Right ventricle myocardium superior (tissue), 1 donor: Measurements from ENCODE around the gene PGM5. TPM values are rescaled to one million over a fixed set of nuclear protein-coding genes. Genes with fewer than 3 reads are reported as not detected.

Experiments
- ATAC-seq: fragments of 200-7000 bp; cut with Tn5 transposase; one replicate; pipeline ENCODE4 v1.9.1; 2020; ENCODE audit warnings: mild to moderate bottlenecking; ENCODE audit not compliant: poor library complexity
- DNase-seq: peaks from one replicate; pipeline ENCODE4 v3.0.0-alpha.2; 2020
- intact Hi-C: fragments of 100-400 bp; cut with DNase I; formaldehyde crosslinking; loops from one replicate; pipeline ENCODE4 v1.11.2; 2022
- total RNA-seq: library from RNA; stranded (reverse); fragmentation: NEBNext Ultra II Directional; extraction: Animal tissue kit (Norgen Biotek cat#: 25700); gene quantifications from one replicate; pipeline ENCODE4 v1.2.1, GENCODE V29; 2021
- donor health status: DM: no; HTN: yes; CAD: no; lungs with severe emphysema.

PGM5 gene
- total RNA-seq, 1 donor from 2014 or later, result 157 TPM

DNA sequence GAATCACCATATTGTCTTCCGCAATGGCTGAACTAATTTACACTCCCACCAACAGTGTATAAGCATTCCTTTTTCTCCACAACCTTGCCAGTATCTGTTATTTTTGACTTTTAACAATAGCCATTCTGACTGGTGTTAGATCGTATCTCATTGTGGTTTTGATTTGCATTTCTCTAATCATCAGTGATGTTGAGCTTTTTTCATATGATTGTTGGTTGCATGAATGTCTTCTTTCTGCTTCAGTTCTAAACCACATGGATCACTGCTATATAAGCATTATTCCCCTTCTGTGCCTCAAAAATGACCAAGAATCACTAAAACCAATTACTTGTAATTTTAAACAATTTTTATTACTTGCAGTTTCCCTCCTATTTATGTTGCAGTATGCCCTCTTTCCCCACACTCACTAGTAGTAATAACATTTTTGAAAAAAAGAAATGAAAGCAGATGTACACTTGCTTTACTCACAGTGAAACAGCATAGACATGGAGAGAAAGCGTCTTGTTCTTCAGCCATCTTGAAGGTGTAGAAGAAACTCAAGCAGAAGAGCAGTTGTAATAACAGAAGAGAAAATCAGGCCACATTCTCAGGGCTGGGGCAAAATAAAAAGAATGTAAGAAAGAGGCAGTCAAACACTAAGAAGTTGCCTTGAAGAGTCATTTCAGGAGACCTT is 188.8 kb downstream of the PGM5 start:
- no peak for DNase-seq
- intact Hi-C loops, result no loop called here
- no peak for ATAC-seq

- intact Hi-C loops, result no loop called here
- DNase-seq (peak; percentile 44), ATAC-seq (peak; percentile 73)
Observed at GRCh38 chr9:68546596-68547390, 190.4 kb downstream of the PGM5 start.

GRCh38 chr9:68547417-68547816 is 191.0 kb downstream of the PGM5 start:
- intact Hi-C loops, result no loop called here
- peak; percentile 52 for ATAC-seq
- DNase-seq, result no peak

- ATAC-seq, result peak; percentile 26
- intact Hi-C loops, result no loop called here
Observed at GRCh38 chr9:68548241-68548640, 191.8 kb downstream of the PGM5 start.

DNA sequence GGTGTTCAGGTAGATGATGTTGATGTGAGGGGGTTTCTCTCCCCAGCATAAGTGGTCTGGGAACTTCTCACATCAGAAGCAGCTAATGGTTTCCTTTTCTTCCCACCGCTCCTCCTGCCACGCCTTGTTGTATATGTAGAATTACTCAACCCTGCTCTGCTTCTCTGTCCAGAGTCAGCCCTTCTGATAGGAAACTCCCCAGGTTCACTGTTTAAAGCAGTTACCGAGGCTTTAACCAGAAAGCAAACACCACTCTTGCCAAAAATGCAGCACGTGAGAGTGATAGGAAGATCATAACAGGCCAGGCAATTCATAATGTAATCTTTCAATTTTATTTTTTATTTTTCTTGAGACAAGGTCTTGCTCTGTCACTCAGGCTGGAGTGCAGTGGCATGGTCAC is 194.8 kb downstream of the PGM5 start:
- intact Hi-C loops, result no loop called here
- ATAC-seq (peak; percentile 30), DNase-seq (no peak)

More at GRCh38 chr9:68548241-68548640, 191.8 kb downstream of the PGM5 start:
- no peak for DNase-seq

DNA sequence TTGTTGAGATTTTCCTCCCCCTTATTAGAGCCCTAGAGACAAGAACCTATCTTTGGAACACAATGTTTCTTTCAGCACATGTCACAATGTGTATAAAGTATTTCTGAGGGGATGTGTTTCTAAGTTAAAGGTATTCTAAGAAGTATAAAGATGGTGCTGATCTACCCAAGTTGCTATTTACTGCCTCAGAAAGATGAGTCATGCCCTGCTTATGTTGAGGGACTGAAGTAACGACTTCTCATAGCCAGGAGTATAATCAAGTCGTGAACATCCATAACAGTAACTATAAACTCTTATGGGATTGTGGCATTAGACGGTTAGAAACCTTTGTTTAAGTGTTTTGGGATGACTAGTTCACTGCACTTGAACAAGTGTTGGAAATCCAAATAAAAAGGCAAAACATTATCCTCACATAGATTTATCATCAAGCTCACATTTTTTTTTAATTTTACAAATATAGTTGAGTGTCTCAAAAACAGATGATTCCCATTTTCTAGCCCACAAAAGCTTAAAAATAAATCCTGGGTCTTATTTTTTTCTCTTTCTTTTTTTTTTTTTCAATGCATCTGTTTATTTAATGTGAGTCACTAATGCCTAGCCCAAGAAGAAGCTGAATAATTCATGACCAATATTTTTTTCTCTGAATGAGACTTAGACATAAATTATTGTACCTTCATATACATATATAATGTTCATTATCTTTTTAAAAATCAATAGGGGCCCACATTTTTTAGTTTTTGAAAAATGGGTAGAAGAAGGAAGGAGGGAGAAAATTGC is 196.5 kb downstream of the PGM5 start:
- peak; percentile 28 for ATAC-seq

GRCh38 chr9:68555437-68556150 is 199.2 kb downstream of the PGM5 start:
- DNase-seq (no peak), ATAC-seq (no peak)
- intact Hi-C loops, result loop anchor here (5.0 kb wide), 1 partner anchor 43 kb away; no protein-coding TSS in a partner anchor

More for the DNA sequence above, 196.5 kb downstream of the PGM5 start:
- no peak for DNase-seq
- intact Hi-C loops, result no loop called here

- ATAC-seq, result no peak
- intact Hi-C loops, result loop anchor here (5.0 kb wide), 1 partner anchor 46 kb away; no protein-coding TSS in a partner anchor
- DNase-seq, result no peak
Observed at GRCh38 chr9:68558545-68558944, 202.1 kb downstream of the PGM5 start.

DNA sequence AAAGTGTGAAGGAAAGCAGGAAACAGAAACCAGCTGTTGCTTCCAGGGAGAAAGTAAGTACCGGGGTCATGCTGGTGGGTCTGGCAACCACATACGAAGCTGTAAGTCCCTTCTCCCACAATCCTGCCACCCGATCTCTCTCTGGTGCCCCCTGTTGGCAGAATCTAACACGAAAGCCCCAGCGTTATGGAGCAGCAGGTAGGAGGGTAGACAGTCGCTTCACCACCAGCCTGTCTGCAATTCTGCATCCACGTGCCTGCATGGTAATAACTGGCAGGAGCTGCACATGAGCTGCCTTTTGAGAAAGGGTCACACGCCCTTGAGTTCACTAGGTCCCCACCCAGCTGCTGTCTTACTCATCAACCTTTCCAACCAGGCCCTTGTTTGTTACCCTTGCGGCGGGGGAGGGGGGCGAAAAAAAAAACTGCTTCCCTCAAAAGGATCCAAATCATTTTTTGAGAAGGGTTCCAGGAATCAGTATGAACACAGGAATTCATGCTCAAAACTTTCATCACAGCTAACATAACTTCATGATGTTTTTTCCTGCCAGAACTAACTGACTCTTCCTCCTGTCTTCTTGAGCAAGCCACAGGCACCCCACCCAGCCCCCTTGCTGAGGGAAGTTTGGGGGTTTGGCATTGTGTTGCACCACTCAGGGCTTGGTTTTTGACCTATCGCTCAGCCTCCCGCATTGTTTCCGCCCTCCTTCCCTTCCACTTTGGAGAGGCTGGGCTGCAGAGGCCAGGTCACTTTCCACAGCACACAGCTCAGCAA is 203.8 kb downstream of the PGM5 start:
- DNase-seq, result peak; percentile 75
- ATAC-seq, result peak; percentile 64
- intact Hi-C loops, result loop anchor here (10.0 kb wide), 1 partner anchor 65 kb away; no protein-coding TSS in a partner anchor

DNA sequence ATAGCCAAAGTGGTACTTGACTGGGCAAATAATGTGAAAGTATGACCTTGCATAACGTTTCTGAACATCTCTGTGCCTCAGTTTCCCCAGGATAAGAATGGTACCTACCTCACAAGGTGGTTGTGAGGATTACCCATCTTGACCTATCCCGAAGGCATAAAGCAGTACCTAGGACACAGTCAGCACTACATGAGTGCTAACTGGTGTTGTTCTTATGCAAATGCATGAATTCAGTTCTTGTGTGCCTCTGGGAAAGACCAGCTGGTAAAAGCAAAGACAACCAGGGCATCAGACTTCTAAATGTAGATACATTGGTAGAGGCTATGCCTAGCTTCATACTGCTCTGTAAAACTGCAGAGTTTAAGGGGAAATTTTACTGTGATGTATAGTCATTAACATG is 206.1 kb downstream of the PGM5 start:
- no peak for ATAC-seq
- intact Hi-C loops, result loop anchor here (10.0 kb wide), 1 partner anchor 62 kb away; no protein-coding TSS in a partner anchor

GRCh38 chr9:68567565-68567964 is 211.2 kb downstream of the PGM5 start:
- no peak for ATAC-seq
- intact Hi-C loops, result loop anchor here (10.0 kb wide), 1 partner anchor 57 kb away; no protein-coding TSS in a partner anchor
- no peak for DNase-seq

More for the DNA sequence above, 206.1 kb downstream of the PGM5 start:
- DNase-seq, result no peak

DNA sequence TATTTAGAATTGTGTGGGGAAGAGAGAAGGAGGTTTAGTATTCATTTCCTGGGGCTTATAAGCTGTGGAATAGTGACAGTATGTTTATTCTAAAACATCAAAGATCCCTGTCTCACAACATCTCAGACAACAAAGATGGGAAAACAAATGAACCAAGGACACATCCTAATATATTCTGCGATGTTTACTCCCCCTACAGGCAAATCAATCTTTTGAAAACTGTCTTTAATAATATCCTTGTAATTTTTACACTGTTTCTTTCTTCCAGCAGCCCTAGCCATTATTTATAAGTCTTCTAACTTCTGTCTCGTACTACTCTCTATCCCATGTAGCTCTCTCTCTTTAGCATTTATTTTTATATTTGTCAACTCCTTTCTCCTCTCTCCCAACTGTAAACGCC is 217.7 kb downstream of the PGM5 start:
- intact Hi-C loops, result no loop called here
- DNase-seq (no peak), ATAC-seq (no peak)

- intact Hi-C loops, result no loop called here
- no peak for ATAC-seq
Observed at GRCh38 chr9:68575817-68576216, 219.4 kb downstream of the PGM5 start.

DNA sequence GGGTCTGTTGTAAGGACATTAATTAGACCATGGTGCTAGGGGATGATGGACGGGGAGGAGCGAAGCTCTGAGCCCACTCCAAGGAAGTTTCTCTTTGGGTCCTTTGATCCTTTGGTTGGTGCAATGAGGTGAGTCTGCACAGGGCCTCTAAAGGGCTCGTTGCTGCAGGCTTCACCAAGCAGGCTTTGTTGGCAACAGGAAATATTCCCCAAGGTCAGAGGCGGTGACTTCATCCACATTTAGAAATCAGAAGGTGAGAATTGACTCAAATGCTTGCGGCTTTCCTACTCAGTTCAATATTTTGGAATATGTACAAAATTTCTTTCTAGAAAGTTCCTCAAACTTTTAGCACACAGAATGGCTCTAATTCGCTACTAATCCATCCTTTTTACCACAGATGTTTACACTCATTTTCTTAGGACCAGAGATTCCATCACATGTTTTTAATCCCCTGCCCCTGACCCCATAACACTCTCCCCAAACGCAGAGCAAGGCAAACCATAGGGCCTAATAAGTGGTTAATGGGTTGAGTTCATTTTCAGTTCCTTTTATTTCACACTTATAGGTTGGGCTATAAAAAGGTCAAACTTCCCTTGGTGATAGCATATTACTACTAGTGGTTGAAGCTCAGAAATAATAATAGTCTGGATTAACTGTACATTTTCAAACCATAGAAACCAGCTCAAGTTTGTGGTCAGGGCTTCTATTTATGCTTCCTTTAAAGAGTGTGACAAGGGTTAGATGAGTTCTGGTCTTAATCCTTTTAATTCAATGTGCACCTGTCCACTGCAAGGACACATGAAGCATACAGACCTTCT is 221.6 kb downstream of the PGM5 start:
- ATAC-seq (no peak), DNase-seq (no peak)
- intact Hi-C loops, result no loop called here

More at GRCh38 chr9:68575817-68576216, 219.4 kb downstream of the PGM5 start:
- DNase-seq, result no peak
